Keratinocyte (primary cell): ENCODE measurements around the gene TMEM39A. TPM values are rescaled to one million over a fixed set of nuclear protein-coding genes. Genes with fewer than 3 reads are reported as not detected.

Experiments used
- DNase-seq: peaks from one replicate; pipeline ENCODE4 v3.0.0-alpha.2; 2011; ENCODE audit warnings: low read depth, missing footprints, low spot score
- FAIRE-seq: peaks from 2 replicates; lab custom pipeline; 2011; peaks lifted over from hg19 to GRCh38; lab: Jason Lieb, UNC
- H2AFZ ChIP-seq: 2 replicates; pipeline ENCODE4 v1.6.0; 2012; ENCODE audit warnings: low read length, control low read depth, inconsistent platforms; ENCODE audit not compliant: control insufficient read depth
- H3K27ac ChIP-seq: 2 replicates; pipeline ENCODE4 v1.5.1; 2011; ENCODE audit warnings: low read length; ENCODE audit not compliant: control insufficient read depth, insufficient read depth
- H3K27me3 ChIP-seq: 3 replicates; pipeline ENCODE4 v1.6.0; 2011; ENCODE audit warnings: low read length; ENCODE audit not compliant: control insufficient read depth, insufficient read depth; ENCODE audit errors: extremely low read depth
- H3K36me3 ChIP-seq, 2 experiments: 2 replicates in 1 of 2; 3 replicates in 1 of 2; pipeline ENCODE4 v1.5.1; 2011; ENCODE audit warnings: low read length in 2 of 2, mild to moderate bottlenecking in 1 of 2; ENCODE audit not compliant: control insufficient read depth in 2 of 2, insufficient read depth in 2 of 2; ENCODE audit errors: extremely low read depth in 1 of 2
- H3K4me1 ChIP-seq: 3 replicates; pipeline ENCODE4 v1.5.1; 2011; ENCODE audit warnings: low read length; ENCODE audit not compliant: control insufficient read depth, insufficient read depth; ENCODE audit errors: extremely low read depth
- H3K4me2 ChIP-seq: 3 replicates; pipeline ENCODE4 v1.6.0; 2011; ENCODE audit warnings: low read depth, low read length; ENCODE audit not compliant: control insufficient read depth, insufficient read depth; ENCODE audit errors: extremely low read depth
- H3K4me3 ChIP-seq, 3 experiments: fragments of 200-600 bp in 1 of 3; sonication (generic) in 1 of 3; 2 replicates in 2 of 3; 3 replicates in 1 of 3; pipeline ENCODE4 v1.5.1; 2011 to 2016; ENCODE audit warnings: low read length in 3 of 3, mild to moderate bottlenecking in 3 of 3, control low read depth in 2 of 3, inconsistent platforms in 1 of 3, low read depth in 1 of 3, mixed read lengths in 1 of 3, mixed run types in 1 of 3, moderate library complexity in 1 of 3; ENCODE audit not compliant: control insufficient read depth in 2 of 3, insufficient read depth in 2 of 3; ENCODE audit errors: extremely low read depth in 1 of 3
- H3K79me2 ChIP-seq: 2 replicates; pipeline ENCODE4 v1.6.0; 2012; ENCODE audit warnings: low read length; ENCODE audit not compliant: control insufficient read depth, insufficient read depth
- H3K9ac ChIP-seq: 3 replicates; pipeline ENCODE4 v1.6.0; 2011; ENCODE audit warnings: low read length; ENCODE audit not compliant: control insufficient read depth, insufficient read depth; ENCODE audit errors: extremely low read depth
- H3K9me1 ChIP-seq: 3 replicates; pipeline ENCODE4 v1.6.0; 2011; ENCODE audit warnings: low read length; ENCODE audit not compliant: control insufficient read depth, insufficient read depth; ENCODE audit errors: extremely low read depth
- H3K9me3 ChIP-seq: 2 replicates; pipeline ENCODE4 v1.5.1; 2012; ENCODE audit warnings: low read depth, low read length; ENCODE audit not compliant: control insufficient read depth
- H4K20me1 ChIP-seq: 3 replicates; pipeline ENCODE4 v1.6.0; 2011; ENCODE audit warnings: low read length; ENCODE audit not compliant: control insufficient read depth, insufficient read depth; ENCODE audit errors: extremely low read depth
- CTCF ChIP-seq, 3 experiments: IDR thresholded peaks in 1 of 3; conservative IDR thresholded peaks in 1 of 3; optimal IDR thresholded peaks in 1 of 3; 2 replicates in 2 of 3; 3 replicates in 1 of 3; pipeline versions ENCODE3 to v1.5.1; 2011; ENCODE audit warnings: low read length in 3 of 3, mild to moderate bottlenecking in 3 of 3, moderate library complexity in 2 of 3, control low read depth in 1 of 3, inconsistent platforms in 1 of 3; ENCODE audit not compliant: insufficient read depth in 2 of 3; ENCODE audit errors: extremely low read depth in 1 of 3
- EZH2 ChIP-seq: IDR thresholded peaks from one replicate; pipeline ENCODE4 v1.6.1; 2012; ENCODE audit warnings: inconsistent platforms, mild to moderate bottlenecking, low read length, moderate library complexity
- dilution Hi-C: fragments of 300-500 bp; cut with MboI; formaldehyde crosslinking; loops from one replicate; pipeline ENCODE4 v1.7.0; 2020; ENCODE audit warnings: low sequenced_read_pairs; ENCODE audit not compliant: extremely low pct_ligation_motif_present
- polyA plus RNA-seq, 5 experiments: library from polyadenylated mRNA; depleted of rRNA in 3 of 5; stranded (reverse) in 3 of 5; stranded (forward) in 1 of 5; unstranded in 1 of 5; fragments of >200 nt; gene quantifications; 1 replicate in 1 of 5; 2 replicates in 3 of 5; 3 replicates in 1 of 5; pipeline versions ENCODE4 v1.2.1 to v1.2.3, GENCODE V29; 2011 to 2012; ENCODE audit warnings: missing spikeins in 2 of 5, low read depth in 1 of 5, low replicate concordance in 1 of 5

The TMEM39A gene
- polyA plus RNA-seq, 1 donor (not counting 4 experiments of a cell fraction or from before 2014, with no cell fraction given) = 26.3 TPM

- dilution Hi-C loops = no loop called here
- peaks cover 30% of the 10 kb centered on the region for H3K79me2 ChIP-seq
- H2AFZ ChIP-seq = peak overlapping the region; percentile 75
- peaks cover 21% of the 10 kb centered on the region for H3K4me1 ChIP-seq
- DNase-seq = no peak
- peaks cover 0 to 2% of the 10 kb centered on the region in 2 experiments for H3K36me3 ChIP-seq
- no peaks in the 10 kb centered on the region for H3K27me3 ChIP-seq
- no peaks in the 10 kb centered on the region for H3K9me1 ChIP-seq
- peak overlapping the region; percentile 82 to 98 (median 95) for H3K4me3 ChIP-seq
- H3K27ac ChIP-seq = peak overlapping the region; percentile 89
- FAIRE-seq = no peak
- TF ChIP-seq EZH2 (no peak), CTCF (optimal IDR thresholded peaks at IDR 0.05 in 1 of 3, IDR thresholded peaks at IDR 0.05 in 1 of 3, conservative IDR thresholded peaks at IDR 0.05 in 1 of 3; ENCODE audit: extremely low read depth in 1 of 3, insufficient read depth in 2 of 3, low read length in 3 of 3) (no peak)
- H3K9ac ChIP-seq = peak overlapping the region; percentile 94
- H4K20me1 ChIP-seq = no peaks in the 10 kb centered on the region
- H3K9me3 ChIP-seq = no peaks in the 10 kb centered on the region
- H3K4me2 ChIP-seq = peak overlapping the region; percentile 78
Observed at GRCh38 chr3:119497820-119498185, 34.4 kb upstream of the TMEM39A start.

GRCh38 chr3:119494597-119494996 is 31.2 kb upstream of the TMEM39A start:
- Histone ChIP-seq H3K36me3 (peaks cover 0 to 3% of the 10 kb centered on the region in 2 experiments), H3K9me1 (no peaks in the 10 kb centered on the region), H3K4me3 (no peak overlapping the region), H3K9ac (no peak overlapping the region), H3K27ac (no peak overlapping the region), H2AFZ (no peak overlapping the region), H3K4me2 (no peak overlapping the region), H3K79me2 (peaks cover 12% of the 10 kb centered on the region), H3K27me3 (no peaks in the 10 kb centered on the region), H3K4me1 (peaks cover 7% of the 10 kb centered on the region), H3K9me3 (no peaks in the 10 kb centered on the region), H4K20me1 (no peaks in the 10 kb centered on the region)
- FAIRE-seq (no peak), DNase-seq (no peak)
- dilution Hi-C loops = no loop called here
- no peak for TF ChIP-seq EZH2
- no peak for TF ChIP-seq CTCF (optimal IDR thresholded peaks at IDR 0.05 in 1 of 3, IDR thresholded peaks at IDR 0.05 in 1 of 3, conservative IDR thresholded peaks at IDR 0.05 in 1 of 3; ENCODE audit: extremely low read depth in 1 of 3, insufficient read depth in 2 of 3, low read length in 3 of 3)
